K562 (cell line): Measurements from ENCODE around the gene ALS2.

Experiments
- ASH1L ChIP-seq: fragments of 450-650 bp; IDR thresholded peaks from 2 replicates; pipeline ENCODE4 v1.6.1; 2018; ENCODE audit warnings: borderline replicate concordance, mild to moderate bottlenecking, low read depth; ENCODE audit not compliant: partially characterized antibody
- DMBX1 ChIP-seq: fragments of 250-450 bp; sonication (Bioruptor Pico); IDR thresholded peaks from 2 replicates; pipeline ENCODE4 v1.8.0; 2022; ENCODE audit warnings: inconsistent platforms, mild to moderate bottlenecking, moderate library complexity, borderline replicate concordance
- EZH2 ChIP-seq: IDR thresholded peaks from 2 replicates; pipeline ENCODE4 v1.6.1; 2012; ENCODE audit warnings: low read depth, mild to moderate bottlenecking, inconsistent platforms, low read length, borderline replicate concordance
- FOS ChIP-seq: IDR thresholded peaks from 3 replicates; pipeline ENCODE4 v1.6.1; 2011; ENCODE audit not compliant: insufficient read length; ENCODE audit errors: extremely low read depth
- HMG20A ChIP-seq: fragments of 450-650 bp; formaldehyde crosslinking; conservative IDR thresholded peaks from 2 replicates; pipeline ENCODE4 v1.4.0; 2020; ENCODE audit warnings: mild to moderate bottlenecking, mixed read lengths
- POLR2A ChIP-seq: fragments of 450-650 bp; conservative IDR thresholded peaks from 2 replicates; pipeline ENCODE4 v1.6.1; 2016
- TAF1 ChIP-seq: IDR thresholded peaks from 2 replicates; pipeline ENCODE4 v1.6.1; 2011; ENCODE audit warnings: mild to moderate bottlenecking, low read length, moderate library complexity; ENCODE audit not compliant: insufficient read depth, control insufficient read depth, severe bottlenecking; ENCODE audit errors: extremely low read depth
- TAF7 ChIP-seq: fragments of 450-650 bp; IDR thresholded peaks from 2 replicates; pipeline ENCODE4 v1.6.1; 2016; ENCODE audit warnings: missing genetic modification characterization, missing compliant biosample characterization
- ZKSCAN3 ChIP-seq: fragments of 250-450 bp; sonication (Bioruptor Pico); IDR thresholded peaks from 2 replicates; pipeline ENCODE4 v1.4.0; 2020
- TF ChIP-seq, protein P1 (sequence below), 3 experiments: IDR thresholded peaks in 2 of 3; conservative IDR thresholded peaks in 1 of 3; 2 replicates each; pipeline ENCODE4 v1.5.1; 2011 to 2012; ENCODE audit warnings: low read length in 3 of 3, mild to moderate bottlenecking in 3 of 3, control low read depth in 2 of 3, improper control_type of control experiment in 1 of 3, inconsistent platforms in 1 of 3, low read depth in 1 of 3, mixed read lengths in 1 of 3, moderate library complexity in 1 of 3; ENCODE audit not compliant: insufficient read depth in 2 of 3
- TF ChIP-seq, protein P2 (sequence below): sonication (generic); formaldehyde crosslinking; IDR thresholded peaks from 2 replicates; pipeline ENCODE4 v1.9.0; 2022; ENCODE audit warnings: mild to moderate bottlenecking, missing genetic modification reagents

- TF ChIP-seq HMG20A (no peak), TAF1 (no peak), DMBX1 (CRISPR knock-in tag) (no peak), POLR2A (no peak), ASH1L (no peak), ZKSCAN3 (CRISPR knock-in tag) (no peak), EZH2 (no peak), FOS (no peak), TAF7 (no peak)
- TF ChIP-seq, protein P1, sequence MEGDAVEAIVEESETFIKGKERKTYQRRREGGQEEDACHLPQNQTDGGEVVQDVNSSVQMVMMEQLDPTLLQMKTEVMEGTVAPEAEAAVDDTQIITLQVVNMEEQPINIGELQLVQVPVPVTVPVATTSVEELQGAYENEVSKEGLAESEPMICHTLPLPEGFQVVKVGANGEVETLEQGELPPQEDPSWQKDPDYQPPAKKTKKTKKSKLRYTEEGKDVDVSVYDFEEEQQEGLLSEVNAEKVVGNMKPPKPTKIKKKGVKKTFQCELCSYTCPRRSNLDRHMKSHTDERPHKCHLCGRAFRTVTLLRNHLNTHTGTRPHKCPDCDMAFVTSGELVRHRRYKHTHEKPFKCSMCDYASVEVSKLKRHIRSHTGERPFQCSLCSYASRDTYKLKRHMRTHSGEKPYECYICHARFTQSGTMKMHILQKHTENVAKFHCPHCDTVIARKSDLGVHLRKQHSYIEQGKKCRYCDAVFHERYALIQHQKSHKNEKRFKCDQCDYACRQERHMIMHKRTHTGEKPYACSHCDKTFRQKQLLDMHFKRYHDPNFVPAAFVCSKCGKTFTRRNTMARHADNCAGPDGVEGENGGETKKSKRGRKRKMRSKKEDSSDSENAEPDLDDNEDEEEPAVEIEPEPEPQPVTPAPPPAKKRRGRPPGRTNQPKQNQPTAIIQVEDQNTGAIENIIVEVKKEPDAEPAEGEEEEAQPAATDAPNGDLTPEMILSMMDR (IDR thresholded peaks at IDR 0.05 in 2 of 3, conservative IDR thresholded peaks at IDR 0.05 in 1 of 3; ENCODE audit: insufficient read depth in 2 of 3, low read depth in 1 of 3, low read length in 3 of 3) = no peak
- TF ChIP-seq, protein P2, sequence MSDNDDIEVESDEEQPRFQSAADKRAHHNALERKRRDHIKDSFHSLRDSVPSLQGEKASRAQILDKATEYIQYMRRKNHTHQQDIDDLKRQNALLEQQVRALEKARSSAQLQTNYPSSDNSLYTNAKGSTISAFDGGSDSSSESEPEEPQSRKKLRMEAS = no peak
These were observed 120.3 kb downstream of the ALS2 start for GRCh38 chr2:201660293-201660895.
